GM23248 (cell line): ENCODE results near the gene RAB1A. TPM values are rescaled to one million over a fixed set of nuclear protein-coding genes. Genes with fewer than 3 reads are reported as not detected.

Experiments used
- DNase-seq: peaks from one replicate; pipeline ENCODE4 v3.0.0-alpha.2; 2015
- H2AFZ ChIP-seq: fragments of 200-600 bp; sonication (generic); 2 replicates; pipeline ENCODE4 v1.6.1; 2016; ENCODE audit warnings: antibody characterized with exemption
- H3F3A ChIP-seq: fragments of 200-600 bp; sonication (generic); 2 replicates; pipeline ENCODE4 v1.6.1; 2016; ENCODE audit warnings: mild to moderate bottlenecking, antibody characterized with exemption, mixed run types; ENCODE audit not compliant: insufficient read depth
- H3K27ac ChIP-seq: fragments of 200-600 bp; sonication (generic); 2 replicates; pipeline ENCODE4 v1.5.1; 2016; ENCODE audit warnings: mild to moderate bottlenecking
- H3K27me3 ChIP-seq: fragments of 200-600 bp; sonication (generic); replicated peaks from 2 replicates; pipeline ENCODE4 v1.6.1; 2016; ENCODE audit warnings: mild to moderate bottlenecking; ENCODE audit not compliant: insufficient read depth
- H3K36me3 ChIP-seq: fragments of 200-600 bp; sonication (generic); 2 replicates; pipeline ENCODE4 v1.6.1; 2016; ENCODE audit warnings: low read depth, mild to moderate bottlenecking
- H3K4me1 ChIP-seq: fragments of 200-600 bp; sonication (generic); 2 replicates; pipeline ENCODE4 v1.6.1; 2016; ENCODE audit warnings: mild to moderate bottlenecking; ENCODE audit not compliant: insufficient read depth
- H3K4me2 ChIP-seq: fragments of 200-600 bp; sonication (generic); one replicate; pipeline ENCODE4 v1.6.1; 2016; ENCODE audit warnings: mild to moderate bottlenecking; ENCODE audit not compliant: unreplicated experiment
- H3K4me3 ChIP-seq: fragments of 200-600 bp; sonication (generic); 2 replicates; pipeline ENCODE4 v1.5.1; 2016; ENCODE audit warnings: mild to moderate bottlenecking
- H3K79me2 ChIP-seq: fragments of 200-600 bp; sonication (generic); 2 replicates; pipeline ENCODE4 v1.6.1; 2016; ENCODE audit warnings: mild to moderate bottlenecking; ENCODE audit not compliant: insufficient read depth
- H3K9ac ChIP-seq: fragments of 200-600 bp; sonication (generic); 2 replicates; pipeline ENCODE4 v1.6.1; 2016; ENCODE audit warnings: mild to moderate bottlenecking
- H3K9me2 ChIP-seq: fragments of 200-600 bp; sonication (generic); 2 replicates; pipeline ENCODE4 v1.6.1; 2016; ENCODE audit warnings: mixed run types, mild to moderate bottlenecking, moderate library complexity; ENCODE audit not compliant: insufficient read depth
- H3K9me3 ChIP-seq: fragments of 200-600 bp; sonication (generic); one replicate; pipeline ENCODE4 v1.6.1; 2017; ENCODE audit warnings: low read depth
- H4K20me1 ChIP-seq: fragments of 200-600 bp; sonication (generic); 2 replicates; pipeline ENCODE4 v1.6.0; 2016; ENCODE audit not compliant: insufficient read depth
- EZH2 ChIP-seq: fragments of 200-600 bp; sonication (generic); IDR thresholded peaks from 2 replicates; pipeline ENCODE4 v1.6.1; 2018; ENCODE audit warnings: antibody characterized with exemption, mild to moderate bottlenecking; ENCODE audit not compliant: insufficient read depth, poor library complexity, severe bottlenecking
- EZH2phosphoT487 ChIP-seq: fragments of 200-600 bp; sonication (generic); IDR thresholded peaks from 2 replicates; pipeline ENCODE4 v1.6.1; 2018; ENCODE audit warnings: antibody characterized with exemption, moderate library complexity, mild to moderate bottlenecking, low read depth; ENCODE audit not compliant: insufficient read depth
- WGBS, 2 experiments: methylation state at CpG; one replicate each; pipeline ENCODE4 v1.1.6; 2015 to 2017; ENCODE audit warnings: low lambda C conversion rate in 2 of 2, low coverage in 1 of 2; ENCODE audit errors: missing lambda C conversion rate in 2 of 2; 5-methylcytosine and 5-hydroxymethylcytosine counted together
- in situ Hi-C: fragments of 300-500 bp; cut with MboI; formaldehyde crosslinking; loops from 2 replicates; pipeline ENCODE4 v1.15.0; 2020
- polyA plus RNA-seq: library from polyadenylated mRNA; unstranded; fragments of >200 nt; fragmentation: Nextera tagmentation; extraction: Ambion mirVana; gene quantifications from 2 replicates; pipeline ENCODE4 v1.2.1, GENCODE V29; 2016
- total RNA-seq: library from RNA; depleted of rRNA; stranded (reverse); fragments of >200 nt; shearing (Covaris generic); gene quantifications from 2 replicates; pipeline ENCODE4 v1.2.3, GENCODE V29; 2014

The RAB1A gene
- total and polyA plus RNA-seq, 2 experiments from 2014 or later: 119 to 303 TPM

GRCh38 chr2:65164426-65164891 is 34.6 kb upstream of the RAB1A start:
- Histone ChIP-seq H3K4me3 (no peak overlapping the region), H3F3A (peaks cover 3% of the 10 kb centered on the region; the same call in 1 of the 2 replicates), H4K20me1 (no peaks in the 10 kb centered on the region), H3K79me2 (no peaks in the 10 kb centered on the region), H3K36me3 (no peaks in the 10 kb centered on the region), H3K4me1 (no peaks in the 10 kb centered on the region), H3K9ac (no peak overlapping the region), H3K27ac (no peak overlapping the region), H3K4me2 (no peak overlapping the region), H3K9me2 (no peaks in the 10 kb centered on the region), H2AFZ (no peak overlapping the region), H3K27me3 (no peaks in the 10 kb centered on the region), H3K9me3 (no peaks in the 10 kb centered on the region)
- TF ChIP-seq EZH2phosphoT487 (no peak), EZH2 (no peak)
- peak; percentile 31 for DNase-seq
- in situ Hi-C loops: loop anchor here (25.0 kb wide), 1 partner anchor 252 kb away; no protein-coding TSS in a partner anchor
- 50 to 66% methylated on average over 2 of the region's 2 CpGs for WGBS, 2 experiments

DNA sequence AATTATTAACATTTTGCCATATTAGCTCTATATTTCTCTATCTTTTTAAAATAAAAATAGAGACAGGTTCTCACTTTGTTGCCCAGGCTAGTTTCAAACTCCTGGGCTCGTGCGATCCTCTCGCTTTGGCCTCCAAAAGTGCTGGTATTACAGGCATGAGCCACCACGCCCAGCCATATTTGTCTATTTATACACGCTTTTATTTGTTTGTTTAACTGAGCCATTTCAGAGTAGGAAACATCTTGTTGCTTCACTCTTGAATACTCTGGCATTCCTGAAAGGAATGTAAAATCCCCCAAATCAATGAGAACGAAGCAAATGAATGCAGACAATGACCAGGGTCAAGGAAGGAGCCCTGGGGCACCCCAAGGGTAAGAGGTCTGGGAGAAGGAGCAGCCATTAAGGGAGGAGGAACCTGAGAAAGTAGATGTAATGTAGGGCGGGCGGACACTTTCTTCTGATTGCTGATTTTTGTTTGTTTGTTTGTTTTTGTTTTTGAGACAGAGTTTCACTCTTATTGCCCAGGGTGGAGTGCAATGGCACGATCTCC is 31.7 kb upstream of the RAB1A start:
- Histone ChIP-seq H3K4me3 (no peak overlapping the region), H3K27ac (no peak overlapping the region), H4K20me1 (no peaks in the 10 kb centered on the region), H3K9me3 (no peaks in the 10 kb centered on the region), H3K36me3 (no peaks in the 10 kb centered on the region), H3K79me2 (no peaks in the 10 kb centered on the region), H3K27me3 (no peaks in the 10 kb centered on the region), H3K4me2 (no peak overlapping the region), H3K9ac (no peak overlapping the region), H3K9me2 (no peaks in the 10 kb centered on the region), H3K4me1 (no peaks in the 10 kb centered on the region), H2AFZ (no peak overlapping the region), H3F3A (no peaks in the 10 kb centered on the region)
- no peak for TF ChIP-seq EZH2
- TF ChIP-seq EZH2phosphoT487: no peak
- no peak for DNase-seq
- in situ Hi-C loops: loop anchor here (25.0 kb wide), 1 partner anchor 249 kb away; no protein-coding TSS in a partner anchor
- WGBS, 2 experiments: 87 to 91% methylated on average over 9 of the region's 9 CpGs

- no peak for DNase-seq
- H3K9ac ChIP-seq: no peak overlapping the region
- H4K20me1 ChIP-seq: no peaks in the 10 kb centered on the region
- H3K79me2 ChIP-seq: no peaks in the 10 kb centered on the region
- H3K36me3 ChIP-seq: no peaks in the 10 kb centered on the region
- H3K4me2 ChIP-seq: no peak overlapping the region
- H3K4me1 ChIP-seq: no peaks in the 10 kb centered on the region
- 81 to 92% methylated on average over 2 of the region's 2 CpGs for WGBS, 2 experiments
- H3F3A ChIP-seq: no peaks in the 10 kb centered on the region
- H3K9me2 ChIP-seq: no peaks in the 10 kb centered on the region
- H3K9me3 ChIP-seq: no peaks in the 10 kb centered on the region
- H3K27ac ChIP-seq: no peak overlapping the region
- in situ Hi-C loops: loop anchor here (25.0 kb wide), 1 partner anchor 248 kb away; no protein-coding TSS in a partner anchor
- H2AFZ ChIP-seq: no peak overlapping the region
- H3K27me3 ChIP-seq: no peaks in the 10 kb centered on the region
- H3K4me3 ChIP-seq: no peak overlapping the region
- no peak for TF ChIP-seq EZH2phosphoT487
- no peak for TF ChIP-seq EZH2
Measured at GRCh38 chr2:65159906-65160305, 30.0 kb upstream of the RAB1A start.

GRCh38 chr2:65159261-65159660 is 29.4 kb upstream of the RAB1A start:
- H3K9ac ChIP-seq: no peak overlapping the region
- H3K79me2 ChIP-seq: no peaks in the 10 kb centered on the region
- no peaks in the 10 kb centered on the region for H3K9me3 ChIP-seq
- H2AFZ ChIP-seq: no peak overlapping the region
- H3K4me3 ChIP-seq: no peak overlapping the region
- H3K36me3 ChIP-seq: no peaks in the 10 kb centered on the region
- H3K4me1 ChIP-seq: no peaks in the 10 kb centered on the region
- no peaks in the 10 kb centered on the region for H4K20me1 ChIP-seq
- no peaks in the 10 kb centered on the region for H3F3A ChIP-seq
- no peak overlapping the region for H3K4me2 ChIP-seq
- 88 to 91% methylated on average over 6 of the region's 6 CpGs for WGBS, 2 experiments
- DNase-seq: no peak
- H3K27ac ChIP-seq: no peak overlapping the region
- in situ Hi-C loops: loop anchor here (25.0 kb wide), 1 partner anchor 247 kb away; no protein-coding TSS in a partner anchor
- no peaks in the 10 kb centered on the region for H3K27me3 ChIP-seq
- TF ChIP-seq EZH2 (no peak), EZH2phosphoT487 (no peak)
- no peaks in the 10 kb centered on the region for H3K9me2 ChIP-seq
